ENCODE data around the gene GRM4.

The GRM4 gene

DNA sequence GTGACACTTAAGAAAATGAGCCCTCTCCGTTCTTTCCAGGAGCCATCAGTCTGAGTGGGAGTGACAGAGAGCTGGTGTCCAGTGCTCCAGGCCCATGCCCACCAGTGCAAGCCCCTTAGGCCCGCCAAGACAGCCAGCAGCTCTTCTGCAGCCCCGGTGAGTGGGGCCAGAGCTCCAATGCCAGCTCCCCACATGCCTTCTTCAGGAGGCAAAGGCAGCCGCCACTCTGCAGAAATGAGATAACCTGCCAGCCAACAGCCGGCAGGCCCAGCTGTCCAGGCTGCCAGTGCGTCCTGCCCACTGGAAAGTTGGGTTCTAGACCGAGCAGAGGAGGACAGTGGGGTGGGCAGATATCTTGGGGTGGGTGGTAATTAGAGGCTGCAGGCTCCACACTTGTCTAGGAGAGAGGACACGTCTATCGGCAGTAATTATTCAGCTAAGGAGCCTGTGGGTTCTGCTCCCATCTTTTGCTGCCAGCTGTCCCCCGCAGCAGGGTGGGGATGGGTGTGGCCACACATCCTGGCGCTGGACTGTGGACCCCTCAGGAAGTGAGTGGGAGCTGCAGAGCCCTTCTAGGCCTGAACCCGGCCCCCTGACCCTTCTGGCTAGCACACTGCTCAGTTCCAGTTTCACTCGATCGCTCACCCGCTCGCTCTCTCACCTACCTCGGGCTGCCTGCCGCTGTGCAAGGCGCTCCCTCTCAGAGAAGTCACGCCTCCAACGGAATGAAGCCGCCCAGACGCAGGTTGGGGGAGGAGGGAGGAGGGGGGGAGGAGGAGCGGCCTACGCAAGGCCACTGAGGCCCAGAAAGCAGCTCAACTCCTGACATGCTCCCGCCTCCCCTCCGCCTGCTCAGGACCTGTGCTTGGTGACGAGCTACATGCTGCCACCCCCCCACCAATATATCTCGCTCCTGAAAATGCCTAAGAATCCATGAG, 3.6 kb downstream of the GRM4 start:
- DNase-seq (ENCODE audit: low read depth), result no peak

DNA sequence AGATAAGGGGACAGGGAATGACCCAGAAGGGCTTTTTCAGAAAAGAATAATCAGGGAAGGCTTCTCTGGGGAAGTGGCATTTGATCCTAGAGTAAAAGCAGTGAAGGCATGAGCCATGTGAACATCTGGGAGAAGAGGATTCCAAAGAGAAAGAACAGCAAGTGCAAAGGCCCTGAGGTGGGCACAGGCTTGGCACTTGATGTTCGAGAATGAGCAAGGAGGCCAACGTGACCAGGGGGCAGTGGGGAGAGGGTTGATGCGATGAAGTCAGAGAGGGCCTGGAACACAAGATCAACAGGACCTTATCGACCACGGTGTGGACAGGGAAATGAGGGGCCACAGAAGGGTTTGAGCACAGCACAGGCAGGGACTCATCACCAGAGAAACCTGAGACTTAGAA, 5.8 kb downstream of the GRM4 start:
- DNase-seq (ENCODE audit: low read depth), result no peak

GRCh38 chr6:34138914-34139510, 6.9 kb downstream of the GRM4 start:
- DNase-seq (ENCODE audit: low read depth), result no peak

DNA sequence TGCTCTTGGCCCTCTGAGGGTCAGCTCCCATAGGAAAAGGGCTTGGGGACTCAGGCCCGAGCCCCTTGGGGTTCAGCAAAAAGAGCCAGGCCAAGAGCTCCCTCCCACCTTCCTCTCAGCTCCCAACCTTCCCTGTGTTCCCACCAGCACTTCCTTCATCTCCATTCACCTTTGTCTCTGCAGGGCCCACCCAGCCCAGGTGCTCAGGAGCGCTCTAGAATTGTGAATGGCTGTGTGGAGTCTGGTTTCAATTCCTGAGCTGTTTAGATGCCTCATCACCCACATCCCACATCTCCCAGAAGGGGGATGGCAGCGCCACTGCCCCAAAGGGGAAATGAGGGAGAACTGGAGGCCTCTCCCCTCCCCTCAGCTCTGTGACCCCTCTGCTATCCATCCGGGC, 7.7 kb downstream of the GRM4 start:
- no peak for DNase-seq (ENCODE audit: low read depth)

DNA sequence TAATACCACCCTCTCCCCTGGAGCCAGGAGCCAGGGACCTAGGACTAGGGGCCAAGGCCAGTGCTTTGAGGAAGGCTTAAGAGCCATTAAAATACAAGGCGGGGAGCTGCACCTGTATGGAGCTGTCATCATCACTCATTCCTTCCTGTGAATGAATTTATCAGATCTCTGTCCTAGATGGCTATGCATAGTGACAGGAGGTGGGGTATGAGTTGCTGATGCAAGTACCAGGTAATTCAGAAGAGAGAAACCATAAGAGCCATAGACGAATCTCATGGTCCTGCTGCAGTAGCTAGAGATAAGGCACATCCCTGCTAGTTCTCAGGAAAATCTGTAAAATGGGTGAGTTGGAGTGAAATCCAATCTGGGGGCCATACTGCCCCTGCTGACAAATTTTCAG, 10.3 kb downstream of the GRM4 start:
- DNase-seq (ENCODE audit: low read depth), result no peak

DNA sequence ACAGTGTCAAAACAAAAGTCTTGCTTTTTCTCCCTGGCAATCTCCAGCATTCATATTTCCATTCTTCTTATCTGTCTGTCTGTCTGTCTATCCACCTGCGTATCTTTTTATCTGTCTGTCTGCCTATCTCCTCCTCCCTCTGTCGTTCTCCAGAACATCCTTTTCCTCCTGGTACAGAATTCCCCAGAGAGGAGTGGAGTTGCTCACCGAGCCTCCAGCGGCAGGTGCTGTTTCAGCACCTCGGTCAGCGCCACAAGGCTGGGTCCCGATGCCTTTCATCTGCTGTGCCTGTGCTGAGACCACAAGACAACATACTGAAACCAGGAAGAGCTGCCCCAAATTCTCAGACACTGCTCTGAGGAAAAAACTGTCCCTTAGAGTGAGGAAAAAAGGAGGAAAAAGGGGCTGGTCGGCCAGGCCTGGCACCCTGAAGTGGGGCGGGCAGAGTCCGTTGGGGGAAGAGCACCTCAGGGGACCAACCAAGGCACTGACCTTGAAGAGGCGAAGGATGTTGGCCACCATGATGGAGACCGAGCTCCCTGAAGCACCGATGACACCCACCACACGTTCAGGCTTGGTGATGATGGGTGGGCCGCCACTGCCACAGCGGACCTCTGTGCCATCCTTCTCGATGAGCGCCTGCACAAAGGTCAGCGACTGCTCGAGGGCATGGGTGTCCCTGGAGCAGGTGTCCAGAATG, 13.3 kb downstream of the GRM4 start:
- no peak for DNase-seq (ENCODE audit: low read depth)

GRCh38 chr6:34131326-34132290, 14.3 kb downstream of the GRM4 start:
- DNase-seq (ENCODE audit: low read depth), result no peak

DNA sequence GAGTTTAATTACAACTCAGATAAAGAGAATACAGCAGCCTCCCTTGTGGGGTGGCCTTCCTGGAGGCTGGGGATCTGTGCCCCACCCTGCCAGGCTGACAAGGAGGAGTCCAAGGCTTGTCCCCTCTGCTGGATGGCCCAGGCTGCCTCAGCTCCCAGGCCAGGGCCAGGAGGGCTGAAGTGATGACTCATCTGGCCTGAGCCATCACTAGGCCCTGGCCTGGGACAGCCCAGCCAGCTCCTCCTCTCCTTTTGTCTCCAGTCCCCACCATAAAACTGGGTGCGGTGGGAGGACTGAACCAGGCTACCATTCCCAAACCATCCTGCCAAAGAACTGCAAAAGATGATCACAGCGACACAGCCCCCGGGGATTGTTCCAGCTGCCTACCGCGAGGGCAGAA, 15.0 kb downstream of the GRM4 start:
- no peak for DNase-seq (ENCODE audit: low read depth)

GRCh38 chr6:34129753-34130152, 16.1 kb downstream of the GRM4 start:
- no peak for DNase-seq (ENCODE audit: low read depth)

DNA sequence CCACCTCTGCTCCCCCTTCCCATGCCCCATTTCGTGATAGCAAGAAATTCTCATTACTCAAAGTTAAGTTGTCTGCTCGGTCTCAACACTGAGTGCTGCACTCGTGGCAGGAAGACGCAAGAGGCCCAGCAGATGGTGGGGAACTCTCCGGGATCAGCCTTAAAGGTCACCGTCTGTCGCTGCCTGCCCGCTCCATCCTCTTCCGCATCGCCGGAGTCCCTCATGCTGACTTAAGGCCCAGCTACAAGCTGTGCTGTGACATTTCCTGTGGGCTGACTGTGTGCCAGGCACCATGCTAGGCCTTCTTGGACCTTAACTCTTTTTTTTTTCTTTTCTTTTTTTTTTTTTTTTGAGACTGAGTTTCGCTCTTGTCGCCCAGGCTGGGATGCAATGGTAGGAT, 17.8 kb downstream of the GRM4 start:
- DNase-seq (ENCODE audit: low read depth), result no peak

DNA sequence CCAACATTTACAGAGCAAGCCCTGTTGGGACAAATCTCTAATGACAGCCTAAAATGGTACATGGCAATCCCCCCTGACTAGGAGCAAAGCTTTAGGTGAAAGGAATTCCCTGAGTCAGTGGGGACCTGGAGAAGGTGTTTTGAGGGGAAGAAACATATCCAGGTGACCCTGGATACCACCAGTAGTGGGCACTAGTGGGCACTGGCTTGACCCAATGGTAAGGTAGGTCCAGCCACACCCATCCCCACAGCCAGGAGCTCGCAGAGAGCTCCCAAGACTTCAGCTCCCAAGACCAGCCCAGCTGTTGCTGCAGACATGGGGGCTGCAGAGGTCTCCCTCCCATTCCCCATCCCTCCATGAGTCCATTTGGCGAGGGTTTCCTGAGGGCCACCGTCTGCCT, 19.5 kb downstream of the GRM4 start:
- no peak for DNase-seq (ENCODE audit: low read depth)

DNA sequence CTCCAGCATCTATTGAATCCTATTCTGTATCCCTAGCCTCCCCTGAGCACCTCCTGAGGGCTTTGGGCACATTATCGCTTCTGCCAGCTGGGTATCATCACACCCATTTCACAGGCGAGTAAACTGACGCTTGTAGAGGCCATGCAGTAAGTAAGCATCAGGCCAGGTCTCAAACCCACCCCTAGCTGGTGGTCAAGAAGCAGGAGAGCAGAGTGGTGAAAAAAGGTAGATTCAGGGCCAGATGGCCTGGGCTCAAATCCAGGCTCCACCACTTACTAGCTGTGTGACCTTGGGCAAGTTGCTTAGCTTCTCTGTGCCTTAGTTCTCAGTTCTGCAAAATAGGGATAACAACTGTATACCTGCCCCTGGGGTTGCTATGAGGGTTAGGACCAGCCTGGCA, 19.9 kb downstream of the GRM4 start:
- DNase-seq (ENCODE audit: low read depth), result no peak

DNA sequence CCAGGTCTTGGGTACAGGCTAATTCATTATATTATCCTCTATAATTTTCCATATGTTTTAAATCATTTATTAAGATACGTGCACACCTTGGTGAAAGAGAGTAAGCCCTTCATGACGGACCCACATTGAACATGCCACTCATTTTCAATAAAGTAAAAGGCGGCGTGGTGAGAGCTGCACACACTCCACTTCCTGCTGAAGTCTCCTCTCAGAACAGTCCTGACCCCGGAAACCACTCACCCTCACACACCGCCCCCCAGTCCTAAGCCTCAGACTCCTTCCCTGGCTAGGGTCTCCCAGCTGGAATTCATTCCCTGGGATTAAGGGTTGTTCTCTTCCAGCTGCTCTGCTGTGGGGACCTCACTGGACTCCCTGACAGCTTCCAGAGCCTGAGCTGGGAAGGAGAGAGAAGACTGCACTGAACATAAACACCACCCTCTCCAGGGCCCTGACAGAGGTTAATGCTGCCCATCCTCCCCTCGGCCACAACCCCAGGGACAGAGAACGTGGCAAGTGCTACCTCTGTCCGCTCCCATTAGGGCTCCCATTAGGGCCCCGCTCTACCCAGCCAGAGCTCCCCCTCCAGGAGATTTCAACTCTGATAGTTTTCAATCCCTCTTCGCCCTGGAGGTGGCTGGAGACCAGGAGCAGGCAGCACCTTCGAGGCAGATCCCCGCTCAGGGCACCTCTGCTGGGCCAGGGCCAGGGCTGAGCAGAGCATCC, 24.8 kb downstream of the GRM4 start:
- DNase-seq (ENCODE audit: low read depth), result no peak

GRCh38 chr6:34115915-34116314, 30.0 kb downstream of the GRM4 start:
- DNase-seq (ENCODE audit: low read depth), result no peak

- no peak for DNase-seq (ENCODE audit: low read depth)
Observed at GRCh38 chr6:34115403-34115795, 30.5 kb downstream of the GRM4 start.

- no peak for DNase-seq (ENCODE audit: low read depth)
Observed at GRCh38 chr6:34114695-34115402, 31.0 kb downstream of the GRM4 start.

GRCh38 chr6:34113532-34113931, 32.4 kb downstream of the GRM4 start:
- DNase-seq (ENCODE audit: low read depth), result no peak

GRCh38 chr6:34112126-34112525, 33.8 kb downstream of the GRM4 start:
- no peak for DNase-seq (ENCODE audit: low read depth)

- DNase-seq (ENCODE audit: low read depth), result no peak
Observed at GRCh38 chr6:34110610-34111009, 35.3 kb downstream of the GRM4 start.

- DNase-seq (ENCODE audit: low read depth), result no peak
Observed at GRCh38 chr6:34108176-34108575, 37.7 kb downstream of the GRM4 start.

DNA sequence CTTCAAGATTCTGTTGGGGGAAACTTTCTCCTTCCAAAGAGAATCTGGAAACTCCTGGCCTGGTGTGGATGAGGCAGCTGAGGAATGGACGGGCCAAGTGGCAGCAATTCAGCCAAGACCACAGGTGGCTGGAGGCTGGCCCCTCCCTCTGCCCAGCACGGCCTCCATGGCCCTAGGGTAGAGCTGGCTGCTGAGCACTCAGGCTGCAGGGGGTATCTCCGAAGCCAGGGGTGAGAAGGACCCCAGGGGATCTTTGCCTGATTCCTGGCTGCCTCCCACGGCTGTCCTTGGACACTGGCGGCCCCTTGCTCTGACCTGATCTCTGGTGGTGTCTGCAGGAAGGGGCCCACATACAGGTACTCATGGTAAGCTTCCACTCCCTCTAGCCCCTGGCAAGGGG, 39.0 kb downstream of the GRM4 start:
- DNase-seq (ENCODE audit: low read depth), result no peak
